ENCODE measurements around the gene CSF3. TPM values are rescaled to one million over a fixed set of nuclear protein-coding genes. Genes with fewer than 3 reads are reported as not detected.

Gene CSF3
- total and polyA plus RNA-seq, 2 donors (not counting 1 experiment from before 2014, with no cell fraction given), result 0.09 TPM; not detected in 1

DNA sequence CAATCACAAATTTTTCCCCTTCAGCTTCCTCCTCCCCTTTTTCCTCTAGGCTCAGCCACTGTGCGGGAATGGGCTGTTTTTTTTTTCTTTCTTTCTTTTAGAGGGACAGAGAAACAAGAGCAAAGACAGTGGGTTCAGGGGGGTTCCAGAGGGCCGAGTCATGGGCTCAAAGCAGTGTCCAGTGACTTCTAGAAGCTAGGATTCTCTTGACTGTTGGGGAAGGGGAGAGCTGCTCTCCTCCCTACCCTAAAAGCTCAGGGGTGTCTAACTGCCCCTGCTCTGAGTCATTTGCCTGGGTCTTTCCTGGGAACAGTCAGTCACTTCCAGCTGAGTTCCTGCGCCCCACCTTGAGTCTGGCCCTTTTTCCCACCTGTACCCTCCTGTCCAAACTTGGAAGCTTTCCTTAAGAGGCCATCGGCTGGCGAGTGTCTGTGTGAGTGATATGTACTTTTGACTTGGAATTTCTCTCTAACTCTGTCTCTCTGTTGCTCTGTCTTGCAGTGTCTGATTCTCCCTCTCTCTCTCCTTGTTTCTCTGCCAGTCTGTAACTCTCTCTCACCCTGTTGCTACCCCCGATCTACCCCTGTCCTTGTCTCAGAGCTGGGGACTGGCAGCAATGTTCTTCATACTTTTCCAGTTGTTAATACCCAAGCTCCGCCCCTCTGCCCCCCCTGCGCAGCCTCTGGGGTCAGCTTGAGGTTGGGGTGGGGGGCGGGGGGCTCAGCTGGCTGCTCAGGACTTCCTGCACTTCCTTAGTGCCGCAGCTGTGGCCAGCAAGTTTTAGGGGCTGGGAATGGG, 49.9 kb downstream of the CSF3 start:
- CTCF ChIA-PET, result interaction anchor here (0.6 to 11.1 kb wide), 11 partner anchors 9 to 104 kb away, joined by 3 to 119 read pairs (median 5); partner anchors contain the start of gene MED24
- no peak overlapping the region for H3K4me3 ChIP-seq (ENCODE audit: control extremely low read depth in 1 of 5, extremely low read depth in 1 of 5, insufficient read depth in 1 of 5, low read depth in 2 of 5, low read length in 4 of 5)
- intact Hi-C loops (cut with micrococcal nuclease), result no loop called here
- no peak overlapping the region for H3K27ac ChIP-seq (ENCODE audit: low read length in 2 of 2)
- ATAC-seq (ENCODE audit: low read depth) (no peak), DNase-seq (no peak)
- Mint-ChIP-seq H3K27ac (peak overlapping the region; percentile 7), H3K4me1 (peaks cover 65% of the 10 kb centered on the region), H3K4me3 (peak overlapping the region; percentile 86), H3K9me3 (ENCODE audit: insufficient read depth) (no peaks in the 10 kb centered on the region), H3K27me3 (peaks cover 4% of the 10 kb centered on the region)
- WGBS (ENCODE audit: insufficient coverage), result 36% methylated on average over 2 of the region's 10 CpGs
- peaks cover 42 to 49% of the 10 kb centered on the region in 2 donors for H3K4me1 ChIP-seq (ENCODE audit: control insufficient read depth in 2 of 2, insufficient read depth in 2 of 2, low read length in 2 of 2)
- H3K27me3 ChIP-seq (replicated peaks in 1 of 4; ENCODE audit: control extremely low read depth in 1 of 4, control insufficient read depth in 3 of 4, insufficient read depth in 4 of 4, low read length in 3 of 4), result peaks cover 0 to 3% (median 0%) of the 10 kb centered on the region in 4 experiments
- peak overlapping the region; percentile 24 for H3K4me2 ChIP-seq (replicated peaks; ENCODE audit: low read depth, low read length, poor library complexity, severe bottlenecking)
- H3K9me3 ChIP-seq (ENCODE audit: control extremely low read depth in 1 of 3, control insufficient read depth in 2 of 3, insufficient read depth in 1 of 3, low read length in 2 of 3), result no peaks in the 10 kb centered on the region
- POLR2A ChIA-PET, result interaction anchor here (0.9 to 1.1 kb wide), 2 partner anchors 35 to 46 kb away, joined by 3 to 5 read pairs; partner anchors contain the start of gene NR1D1
- H3K36me3 ChIP-seq (replicated peaks in 1 of 2; ENCODE audit: control extremely low read depth in 1 of 2, control insufficient read depth in 1 of 2, extremely low read depth in 1 of 2, insufficient read depth in 2 of 2, low read length in 1 of 2), result no peaks in the 10 kb centered on the region
- no peak overlapping the region for H2AFZ ChIP-seq (ENCODE audit: insufficient read depth, low read depth, low read length, poor library complexity, severe bottlenecking)
- H4K20me1 ChIP-seq (ENCODE audit: control insufficient read depth, insufficient read depth, low read length, poor library complexity, severe bottlenecking), result peaks cover 23% of the 10 kb centered on the region
- peaks cover 66% of the 10 kb centered on the region for H3K79me2 ChIP-seq (ENCODE audit: control insufficient read depth, insufficient read depth, low read length)
- no peak for TF ChIP-seq EZH2 (IDR thresholded peaks at IDR 0.05; ENCODE audit: borderline replicate concordance, insufficient read depth, low read depth, low read length, poor library complexity, severe bottlenecking)
- TF ChIP-seq, protein P1, sequence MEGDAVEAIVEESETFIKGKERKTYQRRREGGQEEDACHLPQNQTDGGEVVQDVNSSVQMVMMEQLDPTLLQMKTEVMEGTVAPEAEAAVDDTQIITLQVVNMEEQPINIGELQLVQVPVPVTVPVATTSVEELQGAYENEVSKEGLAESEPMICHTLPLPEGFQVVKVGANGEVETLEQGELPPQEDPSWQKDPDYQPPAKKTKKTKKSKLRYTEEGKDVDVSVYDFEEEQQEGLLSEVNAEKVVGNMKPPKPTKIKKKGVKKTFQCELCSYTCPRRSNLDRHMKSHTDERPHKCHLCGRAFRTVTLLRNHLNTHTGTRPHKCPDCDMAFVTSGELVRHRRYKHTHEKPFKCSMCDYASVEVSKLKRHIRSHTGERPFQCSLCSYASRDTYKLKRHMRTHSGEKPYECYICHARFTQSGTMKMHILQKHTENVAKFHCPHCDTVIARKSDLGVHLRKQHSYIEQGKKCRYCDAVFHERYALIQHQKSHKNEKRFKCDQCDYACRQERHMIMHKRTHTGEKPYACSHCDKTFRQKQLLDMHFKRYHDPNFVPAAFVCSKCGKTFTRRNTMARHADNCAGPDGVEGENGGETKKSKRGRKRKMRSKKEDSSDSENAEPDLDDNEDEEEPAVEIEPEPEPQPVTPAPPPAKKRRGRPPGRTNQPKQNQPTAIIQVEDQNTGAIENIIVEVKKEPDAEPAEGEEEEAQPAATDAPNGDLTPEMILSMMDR (IDR thresholded peaks at IDR 0.05), result no peak
- H3K9ac ChIP-seq (ENCODE audit: low read length), result no peak overlapping the region

Data from B cell (primary cell).